SW480 (cell line): ENCODE measurements around the gene TMEM212.
"Not testable (repeated sequence)": the region's sequence is repeated elsewhere in the genome, so short reads cannot be mapped to it uniquely, and the experiment has no call there.

Experiments used
- DNase-seq: peaks from one replicate; pipeline ENCODE4 v3.0.0-alpha.2; 2016; ENCODE audit warnings: low spot score

The TMEM212 gene

DNA sequence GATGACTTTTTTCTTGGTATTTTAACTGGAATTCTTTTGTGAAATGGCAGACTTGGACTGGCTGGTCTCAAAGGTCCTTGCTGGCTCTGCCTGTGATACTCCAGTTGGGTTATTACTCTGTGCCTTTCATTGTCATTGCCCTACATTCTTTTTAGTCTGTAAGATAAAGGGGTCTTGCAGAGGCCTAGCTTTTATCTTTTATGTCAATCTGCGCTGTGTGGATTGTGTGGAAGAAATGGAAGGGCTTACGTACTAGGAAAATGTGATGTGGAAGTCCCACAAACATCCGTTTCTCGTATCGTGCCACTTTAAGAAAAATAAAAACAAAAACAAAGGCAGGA is 8.7 kb upstream of the TMEM212 start:
- DNase-seq, result no peak

DNA sequence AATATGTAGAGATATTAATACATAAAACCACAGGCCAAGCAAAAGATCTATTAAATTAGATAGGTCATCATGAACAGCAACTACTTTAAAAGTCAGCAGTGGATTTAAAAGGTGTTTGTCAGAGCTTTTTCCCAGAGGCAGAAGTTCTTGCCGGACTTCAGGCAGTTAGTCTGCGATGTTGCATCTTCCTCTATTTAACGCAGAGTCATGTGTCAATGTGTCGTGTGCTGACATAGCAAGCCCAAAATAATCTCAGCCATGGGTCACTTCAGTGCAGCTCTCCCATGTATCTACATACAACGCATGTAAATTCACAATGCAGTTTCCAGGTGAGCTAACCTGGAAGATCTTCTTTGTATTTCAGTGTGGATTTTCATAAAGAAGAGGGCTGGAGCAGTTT is 8.0 kb upstream of the TMEM212 start:
- DNase-seq, result no peak

DNA sequence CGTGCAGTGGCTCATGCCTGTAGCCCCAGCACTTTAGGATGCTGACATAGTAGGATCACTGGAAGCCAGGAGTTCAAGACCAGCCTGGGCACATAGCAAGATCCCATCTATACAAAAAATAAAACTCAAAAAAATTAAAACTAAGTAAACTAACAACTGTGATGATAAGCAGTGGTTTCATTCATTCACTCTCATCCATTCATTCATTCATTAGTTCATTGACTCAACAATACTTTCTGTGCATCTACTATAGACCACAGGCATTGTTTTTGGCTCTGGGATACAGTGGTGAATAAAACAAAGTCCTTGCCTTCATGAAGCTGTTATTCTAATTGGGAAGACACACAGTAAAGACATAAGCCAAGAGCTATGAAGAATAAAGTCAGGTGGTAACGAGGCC is 7.5 kb upstream of the TMEM212 start:
- no peak for DNase-seq

DNA sequence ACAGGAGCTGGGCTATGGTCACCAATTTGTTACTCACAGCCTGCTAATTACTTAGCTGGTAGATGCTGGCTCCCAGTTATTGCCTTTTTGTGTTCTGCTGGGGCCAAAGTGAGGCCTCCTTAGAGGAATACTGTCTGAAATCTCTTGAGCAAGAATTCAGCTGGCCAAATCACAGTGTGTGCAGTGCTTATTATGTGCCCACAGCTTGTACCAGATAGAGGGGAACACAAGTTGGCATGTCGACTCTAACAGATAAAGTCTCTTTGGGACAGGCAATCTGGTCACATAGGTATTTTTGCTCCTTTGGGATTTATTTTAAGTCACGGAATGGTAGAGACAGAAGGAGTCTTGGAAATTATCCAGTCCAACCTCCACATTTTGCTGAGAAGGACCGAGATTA is 6.3 kb upstream of the TMEM212 start:
- no peak for DNase-seq

DNA sequence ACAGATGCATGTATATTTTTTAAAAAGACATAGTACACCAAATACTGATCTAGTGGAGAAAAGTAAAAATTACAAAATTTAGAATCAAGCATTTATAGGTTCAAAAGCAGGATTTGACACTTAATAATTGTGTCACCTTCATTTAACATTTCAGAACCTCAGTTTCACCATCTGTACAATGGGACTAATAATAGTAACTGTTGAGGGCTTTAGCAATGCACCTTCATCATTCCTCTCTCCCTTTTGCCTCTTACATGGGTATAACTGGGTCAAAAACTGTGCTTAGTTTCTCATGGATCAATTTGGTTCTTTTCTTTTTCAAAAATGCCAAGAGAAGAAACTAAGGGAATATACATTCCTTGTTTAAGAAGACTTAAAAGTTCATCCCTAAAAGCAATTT is 5.5 kb upstream of the TMEM212 start:
- DNase-seq, result no peak

DNA sequence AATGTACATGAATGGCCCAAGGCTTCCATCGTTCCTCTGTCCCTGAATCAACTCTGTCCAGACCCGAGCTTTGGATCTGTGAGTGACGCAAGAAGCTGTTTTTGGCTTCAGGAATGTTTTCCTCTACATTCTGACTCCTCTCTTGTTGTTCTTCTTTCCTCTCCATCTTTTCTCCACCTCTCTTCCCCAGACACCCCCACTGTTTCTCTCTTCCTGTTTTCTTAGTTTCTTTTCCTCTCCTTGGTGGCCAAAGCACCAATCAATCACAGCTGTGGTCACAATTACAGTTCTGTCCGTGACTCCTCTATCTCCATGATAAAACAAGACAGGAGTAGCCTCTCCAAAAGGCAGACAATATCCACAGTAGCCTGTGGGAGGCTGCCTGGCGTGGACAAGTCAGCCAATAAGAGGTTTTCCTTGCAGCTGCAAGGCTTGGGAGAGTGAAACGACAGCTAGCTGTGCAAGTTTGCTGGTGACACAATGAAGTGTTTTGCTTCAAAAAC is 4.9 kb upstream of the TMEM212 start:
- no peak for DNase-seq

DNA sequence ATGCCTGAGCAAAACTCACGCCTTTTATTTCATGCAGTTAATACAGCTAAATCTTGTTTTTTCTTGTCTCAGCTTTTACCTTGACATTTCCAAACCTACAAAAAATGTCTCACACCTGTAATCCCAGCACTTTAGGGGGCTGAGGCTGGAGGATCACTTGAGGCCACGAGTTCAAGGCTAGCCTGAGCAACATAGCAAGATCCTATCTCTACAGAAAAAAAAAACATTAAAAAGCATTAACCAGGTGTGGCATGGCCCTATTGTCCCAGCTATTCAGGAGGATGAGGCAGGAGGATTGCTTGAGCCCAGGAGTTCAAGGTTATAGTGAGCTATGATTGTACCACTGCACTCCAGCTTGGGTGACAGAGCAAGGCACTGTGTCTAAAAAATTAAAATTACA is 3.9 kb upstream of the TMEM212 start:
- no peak for DNase-seq

DNA sequence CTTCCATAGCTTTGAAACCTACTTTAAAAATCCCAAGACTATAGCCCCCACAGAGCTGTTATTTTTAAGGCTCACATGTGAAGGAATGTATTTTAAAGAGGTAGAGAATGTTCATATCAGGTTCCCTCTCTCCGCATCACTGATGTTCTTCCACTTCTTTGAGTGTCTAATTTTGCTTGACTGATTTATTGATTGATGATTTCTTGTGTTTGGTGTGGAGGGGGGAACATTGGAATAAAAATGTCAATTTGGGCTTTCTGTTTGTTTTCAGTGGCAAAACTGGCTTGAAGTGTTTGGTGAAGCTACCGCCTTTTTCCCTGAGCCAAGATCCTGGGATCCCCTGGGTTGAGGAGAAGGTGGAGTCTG is 2.7 kb upstream of the TMEM212 start:
- no peak for DNase-seq

DNA sequence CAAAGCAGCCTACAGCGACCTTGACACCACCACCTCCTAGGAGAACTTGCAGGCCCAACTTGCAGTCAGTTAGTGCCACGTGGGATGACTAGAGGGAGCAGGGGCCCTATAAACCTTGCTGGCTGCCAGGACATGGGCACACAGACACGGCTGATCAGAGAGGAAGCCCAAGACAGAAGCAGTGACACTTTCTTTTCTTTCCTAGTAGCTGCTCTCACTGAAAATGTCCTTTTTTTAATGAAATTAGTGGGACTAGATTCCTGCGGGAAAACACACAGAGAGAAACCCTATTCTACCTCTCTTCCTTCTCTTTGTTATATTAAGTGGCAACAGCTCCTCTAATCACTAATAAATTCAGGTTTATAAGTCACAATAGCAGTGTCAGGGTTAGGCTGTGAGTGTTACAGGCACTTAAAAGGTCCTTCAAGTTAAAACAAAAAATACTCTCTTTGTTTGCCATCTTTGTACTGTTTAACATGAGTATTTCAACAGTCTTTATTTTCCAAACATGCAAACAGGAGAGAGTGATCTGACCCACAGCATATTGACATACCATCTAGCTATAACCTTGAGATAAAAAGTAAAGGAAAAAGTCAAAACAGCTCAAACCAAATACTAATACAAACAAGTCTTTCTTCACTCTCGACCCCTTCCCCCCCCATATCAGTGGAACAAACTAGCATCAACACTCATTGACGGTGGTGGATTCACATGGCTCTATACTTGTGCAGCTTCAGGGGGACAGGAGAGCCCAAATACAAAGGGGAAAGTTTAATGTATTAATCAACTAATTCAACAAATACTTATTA is 2.1 kb upstream of the TMEM212 start:
- DNase-seq, result no peak

DNA sequence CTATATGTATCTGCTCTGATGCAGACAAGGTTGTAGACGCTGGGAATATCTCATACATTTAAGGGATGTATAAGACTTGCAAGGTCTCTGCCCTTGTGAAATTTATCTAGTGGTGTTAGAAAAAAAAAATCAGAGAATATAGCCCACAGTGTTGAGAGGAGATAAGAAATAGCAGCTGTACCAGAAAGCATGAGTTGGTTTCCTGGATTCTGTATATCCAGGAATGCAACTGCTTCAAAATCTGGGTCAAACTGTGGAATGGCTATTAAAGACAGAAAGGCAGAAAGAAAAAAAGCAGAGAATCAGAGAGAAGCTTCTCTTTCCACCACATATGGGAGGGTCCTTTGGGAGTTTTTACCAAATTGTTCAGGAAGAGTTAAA is 1.5 kb upstream of the TMEM212 start:
- DNase-seq, result no peak

DNA sequence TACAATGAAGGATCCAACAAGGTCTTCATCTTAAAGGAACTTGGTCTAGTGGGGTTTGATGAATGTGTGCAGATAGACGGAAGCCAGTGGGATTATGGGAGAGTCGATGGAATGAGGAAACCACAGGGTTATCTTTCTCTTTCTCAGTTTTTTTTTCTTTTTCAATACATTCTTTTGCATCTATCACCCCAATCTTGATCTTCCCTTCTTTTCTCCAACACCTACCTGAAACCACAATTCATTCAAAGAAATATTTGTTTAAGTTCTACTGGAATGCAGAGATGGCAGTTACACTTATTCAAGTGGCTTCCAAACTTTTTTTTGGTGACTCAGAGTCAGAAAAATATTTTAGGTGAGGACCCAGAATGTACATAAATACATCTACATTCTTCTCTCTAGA is 1.7 kb downstream of the TMEM212 start:
- no peak for DNase-seq

DNA sequence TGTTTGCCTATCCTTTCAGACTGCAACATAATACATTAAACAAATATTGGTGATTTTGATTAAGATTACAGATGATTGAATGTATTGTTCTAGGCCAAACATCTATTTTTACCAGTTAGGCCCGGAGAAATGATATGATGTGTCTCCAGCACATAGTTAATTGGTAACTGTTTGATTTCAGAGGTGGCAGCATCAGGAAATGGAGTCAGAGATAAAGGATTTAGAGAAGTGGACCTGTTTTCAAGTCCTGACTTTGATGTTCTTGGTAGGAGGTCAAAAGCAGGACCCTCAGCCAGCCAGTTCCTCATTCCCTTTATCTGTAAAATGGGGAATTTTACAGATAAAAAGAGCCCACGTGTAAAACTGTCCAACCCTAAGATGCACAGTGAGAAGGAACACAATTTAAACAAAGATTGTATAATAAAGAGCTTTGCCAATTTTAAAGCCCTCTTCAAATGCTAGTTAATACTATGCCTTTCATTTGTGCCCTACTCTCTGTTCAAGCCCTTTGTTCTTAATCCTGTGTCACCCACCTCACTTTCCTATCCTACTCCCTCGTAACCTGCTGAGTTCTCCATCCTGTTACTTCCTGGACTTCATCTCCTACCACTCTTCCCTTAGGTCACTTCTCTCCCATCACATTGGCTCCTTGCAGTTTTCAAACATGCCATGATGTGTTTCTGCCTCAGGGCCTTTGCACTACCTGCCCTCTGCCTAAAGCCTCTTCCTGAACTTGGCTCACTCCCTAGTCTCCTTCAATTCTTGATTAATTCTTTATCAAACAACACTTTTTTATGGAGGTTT is 2.5 kb downstream of the TMEM212 start:
- DNase-seq, result no peak

DNA sequence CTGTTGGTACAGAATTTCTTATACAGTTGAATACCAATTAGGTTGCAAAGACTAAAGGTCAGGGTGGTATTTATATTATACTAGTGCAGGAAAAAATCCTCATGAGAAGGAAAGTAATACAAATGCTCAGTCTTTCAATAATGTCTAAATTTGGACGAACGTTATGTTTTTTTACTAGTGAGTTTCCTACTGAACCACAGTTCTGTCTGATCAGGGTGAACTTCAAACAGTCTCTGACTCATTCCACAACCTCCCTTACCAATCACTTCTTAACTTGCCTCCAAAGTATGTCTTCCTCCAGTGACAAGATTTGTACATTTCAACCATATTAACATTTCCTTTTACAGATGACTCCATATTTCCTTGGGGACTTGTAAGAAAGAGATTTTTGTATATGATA is 3.4 kb downstream of the TMEM212 start:
- DNase-seq, result no peak

DNA sequence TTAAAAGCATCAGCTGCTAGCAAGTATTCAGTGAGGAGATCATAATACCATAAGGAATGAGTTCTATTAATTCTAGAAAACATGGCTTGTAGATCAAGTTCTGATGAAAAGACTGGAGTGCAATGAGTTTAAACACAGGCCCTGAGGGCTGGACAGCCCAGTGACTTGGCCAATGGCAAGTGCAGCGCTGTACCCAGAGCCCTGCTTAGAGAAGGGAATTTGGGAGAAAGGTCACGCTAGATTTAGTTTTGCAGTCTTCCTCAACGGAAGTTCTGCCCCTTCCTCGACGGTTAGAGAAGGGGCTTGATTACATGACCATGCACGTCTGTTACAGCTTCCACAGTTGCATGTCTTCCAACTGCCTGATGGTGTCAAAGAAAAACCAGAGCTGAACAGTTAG is 4.0 kb downstream of the TMEM212 start:
- no peak for DNase-seq

DNA sequence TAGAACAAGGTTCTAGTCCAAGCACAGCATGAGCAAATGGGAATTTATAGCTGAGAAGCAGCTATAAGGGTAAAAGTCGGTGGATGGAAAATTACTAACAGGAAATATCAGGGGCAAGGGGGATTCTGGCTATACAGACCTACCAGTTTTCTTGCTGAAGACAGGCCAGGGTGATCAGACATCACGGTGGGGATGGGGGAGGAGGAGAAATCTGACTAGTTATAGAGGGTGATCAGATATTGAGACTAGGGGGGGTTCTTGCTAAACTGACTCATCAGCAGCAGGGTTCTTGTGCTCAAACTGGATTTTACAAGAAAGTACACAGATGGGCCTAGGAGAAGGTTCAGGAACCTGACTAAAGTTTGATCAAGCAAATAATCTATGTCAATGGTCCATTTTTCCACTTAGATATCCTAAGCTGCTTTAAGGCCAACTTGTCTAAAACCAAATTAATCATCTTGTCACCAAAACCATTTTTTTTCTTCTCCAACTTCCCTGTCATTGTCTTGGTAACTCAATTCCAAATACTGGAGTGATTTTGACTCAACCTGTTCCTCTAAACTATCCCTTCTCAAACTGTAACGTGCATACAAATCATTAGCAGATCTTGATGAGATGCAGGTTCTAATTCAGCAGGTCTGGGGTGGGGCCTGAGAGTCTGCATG is 4.6 kb downstream of the TMEM212 start:
- DNase-seq, result no peak

DNA sequence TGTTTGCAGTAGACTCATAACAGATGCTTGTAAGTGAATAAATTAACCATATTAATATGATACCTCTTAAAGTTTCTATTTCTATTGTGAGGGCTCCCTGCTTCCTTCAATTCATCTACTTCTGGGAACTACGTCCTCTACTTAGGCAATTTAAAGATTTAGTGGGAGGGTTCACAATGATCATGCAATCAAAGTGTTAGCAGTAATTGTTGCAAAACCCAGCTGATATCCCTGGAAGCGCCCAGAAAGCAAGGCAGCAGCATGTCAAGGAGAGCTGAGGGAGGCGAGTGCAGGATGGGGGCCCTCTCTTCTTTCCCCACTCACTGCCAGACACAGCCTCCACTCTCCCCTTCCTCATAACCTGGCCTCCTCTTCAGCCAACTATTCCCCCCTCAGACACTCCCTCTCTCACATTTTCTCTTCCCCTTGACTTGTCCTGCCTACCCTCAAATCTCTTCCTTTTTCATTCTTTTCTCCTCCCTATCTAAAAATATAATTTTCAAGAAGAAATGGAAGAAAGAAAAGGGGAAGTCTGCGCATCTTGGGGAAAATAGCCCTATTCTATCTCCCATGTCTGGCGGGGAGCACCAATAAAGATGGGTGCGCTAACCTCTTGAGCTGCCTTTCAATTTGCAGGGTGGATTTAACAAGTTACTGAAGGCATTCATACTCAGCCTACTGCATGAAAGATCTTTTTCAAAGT is 6.6 kb downstream of the TMEM212 start:
- no peak for DNase-seq

DNA sequence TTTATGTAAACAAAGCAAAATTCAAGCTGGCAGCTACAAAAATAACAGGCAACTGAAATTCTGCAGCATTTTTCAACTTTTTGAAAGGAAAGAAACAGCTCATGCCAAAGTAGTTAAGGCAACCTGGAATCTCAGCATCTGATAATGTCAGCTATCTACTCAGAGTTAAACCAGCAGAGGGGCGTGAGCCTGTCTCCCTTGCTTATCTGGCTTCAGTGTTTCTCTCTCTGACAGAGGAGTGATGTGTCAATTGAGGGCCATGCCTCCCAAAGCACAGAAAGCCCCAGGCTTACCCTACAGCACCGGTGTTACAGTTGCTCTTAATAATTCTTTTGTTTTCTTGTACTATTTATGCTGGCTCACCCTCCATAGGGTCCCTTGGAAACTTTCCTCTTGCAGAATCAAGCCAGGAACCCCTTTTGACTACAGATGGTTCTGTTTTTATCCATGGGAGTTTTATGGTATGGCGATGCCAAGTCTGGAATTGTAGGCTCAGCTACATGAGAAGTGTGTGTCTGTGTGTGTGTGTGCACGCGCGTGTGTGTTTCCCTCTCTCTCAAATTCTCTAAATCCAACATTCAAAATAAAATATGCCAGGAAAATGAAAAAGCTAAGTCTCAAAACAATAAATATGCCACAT is 7.3 kb downstream of the TMEM212 start:
- DNase-seq, result no peak

DNA sequence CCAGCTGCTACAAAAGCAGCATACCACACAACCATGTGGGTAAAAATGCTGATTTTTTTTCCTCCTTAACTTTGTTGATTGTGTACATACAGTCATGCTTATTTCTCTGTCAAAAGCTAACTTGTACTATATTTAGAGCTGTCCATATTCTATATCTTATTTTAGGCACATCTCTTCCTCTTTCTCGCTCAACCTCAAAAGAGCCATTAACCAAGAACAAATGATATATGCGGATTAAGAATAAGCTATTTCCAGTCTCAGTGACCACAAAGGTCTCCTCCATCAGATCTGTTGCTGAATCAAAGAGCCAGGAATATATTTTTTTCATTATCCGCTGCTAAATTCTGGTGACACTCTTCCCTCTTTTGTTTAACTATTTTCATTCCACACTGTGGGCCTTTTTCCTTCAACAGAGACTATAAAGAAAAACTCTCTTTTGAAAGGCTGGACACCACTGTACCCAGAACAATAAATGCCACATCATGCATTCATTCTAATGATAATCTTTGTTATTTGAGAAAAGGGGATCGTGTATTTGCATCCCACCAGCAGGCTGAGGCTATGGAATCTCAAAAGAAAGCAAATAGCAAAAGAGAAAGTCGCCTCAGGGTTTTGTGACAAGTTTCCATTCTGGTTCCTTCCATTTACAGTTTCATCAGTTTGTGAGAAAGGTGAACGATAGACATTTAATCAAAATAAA is 8.0 kb downstream of the TMEM212 start:
- DNase-seq, result no peak

DNA sequence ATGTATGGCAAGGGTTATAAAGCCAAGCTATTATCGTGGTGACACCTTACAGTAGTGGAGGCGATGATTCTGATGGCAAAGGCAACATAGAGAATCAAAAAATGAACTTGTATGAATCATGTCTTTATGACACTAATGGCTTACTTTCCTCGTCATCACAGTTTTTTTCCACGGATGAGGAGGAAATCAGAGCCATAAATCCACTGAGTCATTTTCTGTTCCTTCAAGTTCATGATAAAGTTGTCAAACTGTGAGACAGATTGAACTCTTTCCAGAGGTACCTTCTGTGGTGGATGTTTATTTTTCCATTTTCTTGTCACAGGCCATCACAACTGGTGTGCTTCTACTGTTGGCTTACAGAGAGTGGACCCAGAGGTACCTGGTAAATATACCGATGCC is 8.5 kb downstream of the TMEM212 start:
- no peak for DNase-seq

DNA sequence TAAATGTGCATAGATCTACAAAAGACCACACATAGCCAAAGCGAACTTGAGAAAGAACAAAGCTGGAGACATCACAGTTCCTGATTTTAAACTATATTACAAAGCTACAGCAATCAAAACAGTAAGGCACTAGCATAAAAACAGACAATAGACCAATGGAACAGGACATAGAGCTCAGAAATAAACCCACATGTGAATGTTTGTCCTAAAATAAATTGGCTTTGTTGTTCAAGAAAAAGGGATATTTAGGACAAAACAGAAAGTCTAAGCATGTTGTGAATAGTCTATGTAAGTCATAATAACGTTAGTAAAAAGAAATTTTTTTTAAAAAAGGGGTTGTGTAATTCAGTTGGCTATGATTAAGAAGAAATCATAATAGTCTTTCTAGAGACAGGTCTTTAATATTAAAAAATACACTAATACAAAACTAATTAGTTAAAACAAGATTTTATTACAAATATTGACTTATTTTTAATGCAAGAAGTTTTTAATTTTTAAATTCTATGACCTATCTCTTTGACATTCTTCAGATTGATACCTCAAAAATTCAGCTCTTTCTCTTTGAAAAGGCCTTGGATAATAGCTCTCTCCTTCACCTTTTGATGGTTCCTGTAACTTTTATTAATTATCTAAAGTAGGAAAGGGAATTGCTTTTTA is 11.6 kb downstream of the TMEM212 start:
- DNase-seq, result no peak

DNA sequence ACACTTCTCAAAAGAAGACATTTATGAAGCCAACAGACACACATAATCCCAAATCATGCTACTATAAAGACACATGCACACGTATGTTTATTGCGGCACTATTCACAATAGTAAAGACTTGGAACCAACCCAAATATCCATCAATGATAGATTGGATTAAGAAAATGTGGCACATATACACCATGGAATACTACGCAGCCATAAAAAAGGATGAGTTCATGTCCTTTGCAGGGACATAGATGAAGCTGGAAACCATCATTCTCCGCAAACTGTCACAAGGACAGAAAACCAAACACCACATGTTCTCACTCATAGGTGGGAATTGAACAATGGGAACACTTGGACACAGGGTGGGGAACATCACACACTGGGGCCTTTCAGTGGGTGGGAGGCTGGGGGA is 15.6 kb downstream of the TMEM212 start:
- not testable (repeated sequence) for DNase-seq
